ENCODE measurements around the gene HSPA6. TPM values are rescaled to one million over a fixed set of nuclear protein-coding genes. Genes with fewer than 3 reads are reported as not detected.
"Not testable (repeated sequence)": the region's sequence is repeated elsewhere in the genome, so short reads cannot be mapped to it uniquely, and the experiment has no call there.

Gene HSPA6
- under 1 TPM in 3 of 5 donors, not detected in 2; 0.45 to 0.73 (median 0.58) TPM for total RNA-seq
- polyA plus RNA-seq: 1 to 10 TPM in 1 of 3 donors, under 1 TPM in 2; 0.61 to 2.9 (median 0.98) TPM
- long read RNA-seq, donor 1: 0 reads
- long read RNA-seq, donor 2: 0 reads
- long read RNA-seq, donor 3: 0 reads
- long read RNA-seq, donor 4: 0 reads
- long read RNA-seq, donor 5, partial matches to known transcripts: 0 of 1 reads
- long read RNA-seq, donor 5, other reads (novel, unspliced or antisense): 0 of 1 reads
- long read RNA-seq, donor 6: 0 reads
- long read RNA-seq, donor 7, partial matches to known transcripts: 0 of 1 reads
- long read RNA-seq, donor 7, other reads (novel, unspliced or antisense): 0 of 1 reads
- long read RNA-seq, donor 8, partial matches to known transcripts: 0 of 1 reads
- long read RNA-seq, donor 8, other reads (novel, unspliced or antisense): 0 of 1 reads
- long read RNA-seq, donor 9, partial matches to known transcripts: 0 of 3 reads
- long read RNA-seq, donor 9, other reads (novel, unspliced or antisense): 0 of 3 reads
- long read RNA-seq, donor 10, partial matches to known transcripts: 0 of 1 reads
- long read RNA-seq, donor 10, other reads (novel, unspliced or antisense): 0 of 1 reads

DNA sequence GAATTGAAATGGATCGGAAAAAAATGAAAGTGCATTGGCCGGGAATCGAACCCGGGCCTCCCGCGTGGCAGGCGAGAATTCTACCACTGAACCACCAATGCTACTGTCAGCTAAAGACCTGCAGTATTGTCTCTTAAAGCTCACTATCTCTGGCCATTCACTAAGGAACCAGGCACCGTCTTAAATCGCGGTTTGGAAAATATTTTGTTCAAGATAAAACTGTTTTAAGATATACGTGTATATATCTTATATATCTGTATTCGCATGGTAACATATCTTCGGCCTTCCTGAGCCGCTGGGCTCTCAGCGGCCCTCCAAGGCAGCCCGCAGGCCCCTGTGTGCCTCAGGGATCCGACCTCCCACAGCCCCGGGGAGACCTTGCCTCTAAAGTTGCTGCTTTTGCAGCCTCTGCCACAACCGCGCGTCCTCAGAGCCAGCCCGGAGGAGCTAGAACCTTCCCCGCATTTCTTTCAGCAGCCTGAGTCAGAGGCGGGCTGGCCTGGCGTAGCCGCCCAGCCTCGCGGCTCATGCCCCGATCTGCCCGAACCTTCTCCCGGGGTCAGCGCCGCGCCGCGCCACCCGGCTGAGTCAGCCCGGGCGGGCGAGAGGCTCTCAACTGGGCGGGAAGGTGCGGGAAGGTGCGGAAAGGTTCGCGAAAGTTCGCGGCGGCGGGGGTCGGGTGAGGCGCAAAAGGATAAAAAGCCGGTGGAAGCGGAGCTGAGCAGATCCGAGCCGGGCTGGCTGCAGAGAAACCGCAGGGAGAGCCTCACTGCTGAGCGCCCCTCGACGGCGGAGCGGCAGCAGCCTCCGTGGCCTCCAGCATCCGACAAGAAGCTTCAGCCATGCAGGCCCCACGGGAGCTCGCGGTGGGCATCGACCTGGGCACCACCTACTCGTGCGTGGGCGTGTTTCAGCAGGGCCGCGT is at the start of gene HSPA6:
Gene HSPA6 (plus strand): TSS at position 724 of the 925 bp plus-strand sequence. CDS start 119 bp downstream, at position 843.
- DNase-seq: peak; percentile 74 to 93
- Histone ChIP-seq H3K27ac (peak within 1 kb of the TSS; percentile 66 to 92 (median 89)), H3K4me3 (peak within 1 kb of the TSS; percentile 61 to 71 (median 66))
- H3K27me3 ChIP-seq; intact Hi-C loops (cut with DNase I; ENCODE audit: low total_unique reads); H3K4me1 ChIP-seq; H3K9me3 ChIP-seq; H3K36me3 ChIP-seq: not testable (repeated sequence)
- peak in 1 of 3 donors; percentile 53 for TF ChIP-seq POLR2AphosphoS5 (IDR thresholded peaks at IDR 0.05)
- WGBS, 5 donors: 0 to 1% (median 0%) methylated on average over 33 to 62 of the region's 72 CpGs

DNA sequence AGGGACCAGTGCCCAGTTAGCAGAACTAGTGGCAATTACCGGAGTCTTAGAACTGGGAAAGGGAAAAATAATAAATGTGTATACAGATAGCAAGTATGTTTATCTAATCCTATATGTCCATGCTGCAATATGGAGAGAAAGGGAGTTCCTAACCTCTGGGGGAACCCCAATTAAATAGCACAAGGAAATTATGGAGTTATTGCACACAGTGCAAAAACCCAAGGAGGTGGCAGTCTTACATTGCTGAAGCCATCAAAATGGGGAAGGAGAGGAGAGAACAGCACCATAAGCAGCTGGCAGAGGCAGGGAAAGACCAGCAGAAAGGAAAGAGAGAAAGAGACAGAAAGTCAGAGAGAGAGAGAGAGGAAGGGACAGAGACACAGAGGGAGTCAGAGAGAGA is 46.6 kb upstream of the HSPA6 start:
- H3K27me3 ChIP-seq: peaks cover 0 to 96% (median 28%) of the 10 kb centered on the region in 3 donors
- WGBS, 5 donors: 86 to 100% (median 96%) methylated on average over 1 of the region's 1 CpG

DNA sequence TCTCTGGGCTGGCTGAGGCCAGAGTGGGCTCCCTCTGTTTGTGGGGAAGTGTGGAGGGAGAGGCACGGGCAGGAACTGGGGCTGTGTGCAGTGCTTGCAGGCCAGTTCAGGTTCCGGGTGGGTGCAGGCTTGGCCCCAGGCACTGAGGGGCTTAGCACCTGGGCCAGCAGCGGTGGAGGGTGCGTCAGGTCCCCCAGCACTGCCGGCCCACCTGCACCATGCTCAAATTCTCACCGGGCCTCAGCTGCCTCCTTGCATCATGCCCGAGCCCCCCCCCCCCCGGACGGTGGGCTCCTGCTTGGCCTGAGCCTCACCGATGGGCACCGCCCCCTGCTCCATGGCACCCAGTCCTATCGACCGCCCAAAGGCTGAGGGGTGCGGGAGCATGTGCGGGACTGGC is 45.4 kb upstream of the HSPA6 start:
- no peak for DNase-seq
- H3K36me3 ChIP-seq: no peaks in the 10 kb centered on the region
- WGBS, 5 donors: 90 to 97% (median 93%) methylated on average over 12 to 15 of the region's 15 CpGs; no CpG with 5 or more reads in 1 of the 5 donors
- no peaks in the 10 kb centered on the region for H3K4me1 ChIP-seq
- peaks cover 0 to 95% (median 17%) of the 10 kb centered on the region in 3 donors for H3K27me3 ChIP-seq
- no peaks in the 10 kb centered on the region for H3K9me3 ChIP-seq
- intact Hi-C loops (cut with DNase I; ENCODE audit: low total_unique reads): no loop called here
- no peak overlapping the region for H3K4me3 ChIP-seq
- H3K27ac ChIP-seq: no peak overlapping the region
- no peak for TF ChIP-seq POLR2AphosphoS5 (IDR thresholded peaks at IDR 0.05)
- no peak for TF ChIP-seq POLR2A (IDR thresholded peaks at IDR 0.05)
- TF ChIP-seq EP300 (IDR thresholded peaks at IDR 0.05): no peak
- TF ChIP-seq, protein P1, sequence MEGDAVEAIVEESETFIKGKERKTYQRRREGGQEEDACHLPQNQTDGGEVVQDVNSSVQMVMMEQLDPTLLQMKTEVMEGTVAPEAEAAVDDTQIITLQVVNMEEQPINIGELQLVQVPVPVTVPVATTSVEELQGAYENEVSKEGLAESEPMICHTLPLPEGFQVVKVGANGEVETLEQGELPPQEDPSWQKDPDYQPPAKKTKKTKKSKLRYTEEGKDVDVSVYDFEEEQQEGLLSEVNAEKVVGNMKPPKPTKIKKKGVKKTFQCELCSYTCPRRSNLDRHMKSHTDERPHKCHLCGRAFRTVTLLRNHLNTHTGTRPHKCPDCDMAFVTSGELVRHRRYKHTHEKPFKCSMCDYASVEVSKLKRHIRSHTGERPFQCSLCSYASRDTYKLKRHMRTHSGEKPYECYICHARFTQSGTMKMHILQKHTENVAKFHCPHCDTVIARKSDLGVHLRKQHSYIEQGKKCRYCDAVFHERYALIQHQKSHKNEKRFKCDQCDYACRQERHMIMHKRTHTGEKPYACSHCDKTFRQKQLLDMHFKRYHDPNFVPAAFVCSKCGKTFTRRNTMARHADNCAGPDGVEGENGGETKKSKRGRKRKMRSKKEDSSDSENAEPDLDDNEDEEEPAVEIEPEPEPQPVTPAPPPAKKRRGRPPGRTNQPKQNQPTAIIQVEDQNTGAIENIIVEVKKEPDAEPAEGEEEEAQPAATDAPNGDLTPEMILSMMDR (IDR thresholded peaks at IDR 0.05): no peak

More for the DNA sequence above, 46.6 kb upstream of the HSPA6 start:
- H3K27ac ChIP-seq; H3K9me3 ChIP-seq; intact Hi-C loops (cut with DNase I; ENCODE audit: low total_unique reads); H3K4me1 ChIP-seq; H3K36me3 ChIP-seq; DNase-seq; H3K4me3 ChIP-seq: not testable (repeated sequence)

DNA sequence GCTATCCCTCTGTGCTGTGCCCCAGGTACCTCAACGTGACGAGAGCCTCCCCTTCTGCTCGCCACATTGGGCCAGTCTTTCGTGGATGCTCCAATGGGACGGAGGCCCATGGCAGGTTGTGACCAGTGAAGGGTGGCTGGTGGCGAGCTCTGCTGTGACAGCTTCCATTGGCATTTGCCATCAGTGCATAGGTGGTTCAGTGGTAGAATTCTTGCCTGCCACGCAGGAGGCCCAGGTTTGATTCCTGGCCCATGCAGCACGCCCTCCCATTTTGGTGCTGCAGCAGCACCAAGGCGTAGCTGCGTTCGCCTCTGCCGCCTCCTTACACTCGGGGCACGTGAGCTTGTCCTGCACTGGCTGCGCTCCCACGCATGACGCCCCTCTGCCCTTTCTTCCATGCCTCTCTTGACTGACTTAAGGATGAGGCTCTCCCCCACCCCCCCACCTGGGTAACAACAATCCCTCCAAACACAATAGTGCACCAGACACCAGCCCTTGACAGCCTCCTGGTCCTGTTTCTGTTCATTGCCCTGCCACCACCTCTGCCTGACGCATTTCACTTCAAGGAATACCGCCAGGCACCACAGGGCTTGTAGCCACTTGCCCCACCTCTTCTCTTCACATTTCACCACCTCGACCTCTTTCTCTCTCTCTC is 43.8 kb upstream of the HSPA6 start:
- no peak for DNase-seq
- intact Hi-C loops (cut with DNase I; ENCODE audit: low total_unique reads): loop anchor here (10.0 kb wide), 1 partner anchor 264 kb away; the partner anchor contains the start of gene DUSP12
- Histone ChIP-seq H3K4me1 (no peaks in the 10 kb centered on the region), H3K36me3 (no peaks in the 10 kb centered on the region), H3K27me3 (peaks cover 0 to 87% (median 14%) of the 10 kb centered on the region in 3 donors), H3K4me3 (no peak overlapping the region), H3K9me3 (no peaks in the 10 kb centered on the region), H3K27ac (no peak overlapping the region)
- 77 to 83% (median 80%) methylated on average over 18 to 20 of the region's 20 CpGs for WGBS, 5 donors
- TF ChIP-seq POLR2A (IDR thresholded peaks at IDR 0.05) (no peak), POLR2AphosphoS5 (IDR thresholded peaks at IDR 0.05) (no peak), EP300 (IDR thresholded peaks at IDR 0.05) (no peak)
- TF ChIP-seq, protein P1 (IDR thresholded peaks at IDR 0.05): no peak
